SK-N-SH treated with all-trans-retinoic acid at 6 μM for 48 hours (cell line): ENCODE results near the gene KIF2A.

Experiments
- ARNTL ChIP-seq: fragments of 450-650 bp; formaldehyde crosslinking; IDR thresholded peaks from 2 replicates; pipeline ENCODE4 v1.5.0; 2020; ENCODE audit warnings: low read depth, mild to moderate bottlenecking, moderate library complexity, borderline replicate concordance
- BACH2 ChIP-seq: fragments of 250-450 bp; sonication (Bioruptor Pico); IDR thresholded peaks from 2 replicates; pipeline ENCODE4 v1.9.0; 2021; ENCODE audit warnings: mild to moderate bottlenecking, borderline replicate concordance
- OSR1 ChIP-seq: fragments of 250-450 bp; sonication (Bioruptor Pico); IDR thresholded peaks from 2 replicates; pipeline ENCODE4 v1.8.0; 2022; ENCODE audit warnings: moderate library complexity, mild to moderate bottlenecking, inconsistent platforms
- RARB ChIP-seq: fragments of 250-450 bp; sonication (Bioruptor Pico); IDR thresholded peaks from 2 replicates; pipeline ENCODE4 v1.8.0; 2021; ENCODE audit warnings: mild to moderate bottlenecking, moderate library complexity
- ZC3H10 ChIP-seq: fragments of 250-450 bp; sonication (Bioruptor Pico); IDR thresholded peaks from 2 replicates; pipeline ENCODE4 v1.5.1; 2021; ENCODE audit warnings: mild to moderate bottlenecking, moderate library complexity
- ZFP3 ChIP-seq: fragments of 250-450 bp; sonication (Bioruptor Pico); IDR thresholded peaks from 2 replicates; pipeline ENCODE4 v1.5.0; 2020; ENCODE audit warnings: mild to moderate bottlenecking, moderate library complexity
- ZNF70 ChIP-seq: fragments of 450-650 bp; formaldehyde crosslinking; IDR thresholded peaks from 2 replicates; pipeline ENCODE4 v1.5.0; 2020; ENCODE audit warnings: mild to moderate bottlenecking, moderate library complexity
- TF ChIP-seq, protein P1 (sequence below): fragments of 250-450 bp; sonication (Bioruptor Pico); IDR thresholded peaks from 2 replicates; pipeline ENCODE4 v1.8.0; 2021; ENCODE audit warnings: low read depth, mild to moderate bottlenecking, moderate library complexity, borderline replicate concordance
- TF ChIP-seq, protein P2 (sequence below): fragments of 250-450 bp; sonication (Bioruptor Pico); IDR thresholded peaks from 2 replicates; pipeline ENCODE4 v1.8.0; 2020; ENCODE audit warnings: mild to moderate bottlenecking, moderate library complexity, borderline replicate concordance
- TF ChIP-seq, protein P3 (sequence below): fragments of 250-450 bp; sonication (Bioruptor Pico); IDR thresholded peaks from 2 replicates; pipeline ENCODE4 v1.5.0; 2020; ENCODE audit warnings: mild to moderate bottlenecking, moderate library complexity

DNA sequence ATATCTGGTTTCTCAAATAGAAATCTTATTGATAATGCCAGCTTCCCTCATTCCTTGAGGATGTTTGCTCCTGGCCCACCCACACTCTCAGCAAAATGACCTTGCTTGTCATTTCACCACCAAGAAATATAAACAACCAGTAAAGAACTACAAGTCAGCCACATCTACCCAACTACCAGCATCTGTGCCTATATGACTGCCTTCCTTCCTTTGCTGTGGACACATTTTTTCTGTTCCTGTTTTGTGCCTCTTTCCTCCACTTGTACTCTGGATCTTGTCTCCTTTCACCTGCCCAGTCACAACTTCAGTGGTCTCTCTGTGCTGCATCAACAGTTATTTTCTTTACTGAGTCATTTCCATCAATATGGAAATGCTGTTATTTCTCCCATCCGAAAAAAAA, 20.3 kb downstream of the KIF2A start:
- TF ChIP-seq, protein P1, sequence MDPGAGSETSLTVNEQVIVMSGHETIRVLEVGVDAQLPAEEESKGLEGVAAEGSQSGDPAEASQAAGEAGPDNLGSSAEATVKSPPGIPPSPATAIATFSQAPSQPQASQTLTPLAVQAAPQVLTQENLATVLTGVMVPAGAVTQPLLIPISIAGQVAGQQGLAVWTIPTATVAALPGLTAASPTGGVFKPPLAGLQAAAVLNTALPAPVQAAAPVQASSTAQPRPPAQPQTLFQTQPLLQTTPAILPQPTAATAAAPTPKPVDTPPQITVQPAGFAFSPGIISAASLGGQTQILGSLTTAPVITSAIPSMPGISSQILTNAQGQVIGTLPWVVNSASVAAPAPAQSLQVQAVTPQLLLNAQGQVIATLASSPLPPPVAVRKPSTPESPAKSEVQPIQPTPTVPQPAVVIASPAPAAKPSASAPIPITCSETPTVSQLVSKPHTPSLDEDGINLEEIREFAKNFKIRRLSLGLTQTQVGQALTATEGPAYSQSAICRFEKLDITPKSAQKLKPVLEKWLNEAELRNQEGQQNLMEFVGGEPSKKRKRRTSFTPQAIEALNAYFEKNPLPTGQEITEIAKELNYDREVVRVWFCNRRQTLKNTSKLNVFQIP (CRISPR knock-in tag), result no peak
- no peak for TF ChIP-seq ARNTL (CRISPR knock-in tag)
- TF ChIP-seq ZC3H10 (CRISPR knock-in tag), result no peak
- TF ChIP-seq, protein P2, sequence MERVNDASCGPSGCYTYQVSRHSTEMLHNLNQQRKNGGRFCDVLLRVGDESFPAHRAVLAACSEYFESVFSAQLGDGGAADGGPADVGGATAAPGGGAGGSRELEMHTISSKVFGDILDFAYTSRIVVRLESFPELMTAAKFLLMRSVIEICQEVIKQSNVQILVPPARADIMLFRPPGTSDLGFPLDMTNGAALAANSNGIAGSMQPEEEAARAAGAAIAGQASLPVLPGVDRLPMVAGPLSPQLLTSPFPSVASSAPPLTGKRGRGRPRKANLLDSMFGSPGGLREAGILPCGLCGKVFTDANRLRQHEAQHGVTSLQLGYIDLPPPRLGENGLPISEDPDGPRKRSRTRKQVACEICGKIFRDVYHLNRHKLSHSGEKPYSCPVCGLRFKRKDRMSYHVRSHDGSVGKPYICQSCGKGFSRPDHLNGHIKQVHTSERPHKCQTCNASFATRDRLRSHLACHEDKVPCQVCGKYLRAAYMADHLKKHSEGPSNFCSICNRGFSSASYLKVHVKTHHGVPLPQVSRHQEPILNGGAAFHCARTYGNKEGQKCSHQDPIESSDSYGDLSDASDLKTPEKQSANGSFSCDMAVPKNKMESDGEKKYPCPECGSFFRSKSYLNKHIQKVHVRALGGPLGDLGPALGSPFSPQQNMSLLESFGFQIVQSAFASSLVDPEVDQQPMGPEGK (CRISPR knock-in tag), result no peak
- no peak for TF ChIP-seq RARB (CRISPR knock-in tag)
- TF ChIP-seq ZFP3, result no peak
- no peak for TF ChIP-seq BACH2 (CRISPR knock-in tag)
- no peak for TF ChIP-seq ZNF70
- TF ChIP-seq, protein P3, sequence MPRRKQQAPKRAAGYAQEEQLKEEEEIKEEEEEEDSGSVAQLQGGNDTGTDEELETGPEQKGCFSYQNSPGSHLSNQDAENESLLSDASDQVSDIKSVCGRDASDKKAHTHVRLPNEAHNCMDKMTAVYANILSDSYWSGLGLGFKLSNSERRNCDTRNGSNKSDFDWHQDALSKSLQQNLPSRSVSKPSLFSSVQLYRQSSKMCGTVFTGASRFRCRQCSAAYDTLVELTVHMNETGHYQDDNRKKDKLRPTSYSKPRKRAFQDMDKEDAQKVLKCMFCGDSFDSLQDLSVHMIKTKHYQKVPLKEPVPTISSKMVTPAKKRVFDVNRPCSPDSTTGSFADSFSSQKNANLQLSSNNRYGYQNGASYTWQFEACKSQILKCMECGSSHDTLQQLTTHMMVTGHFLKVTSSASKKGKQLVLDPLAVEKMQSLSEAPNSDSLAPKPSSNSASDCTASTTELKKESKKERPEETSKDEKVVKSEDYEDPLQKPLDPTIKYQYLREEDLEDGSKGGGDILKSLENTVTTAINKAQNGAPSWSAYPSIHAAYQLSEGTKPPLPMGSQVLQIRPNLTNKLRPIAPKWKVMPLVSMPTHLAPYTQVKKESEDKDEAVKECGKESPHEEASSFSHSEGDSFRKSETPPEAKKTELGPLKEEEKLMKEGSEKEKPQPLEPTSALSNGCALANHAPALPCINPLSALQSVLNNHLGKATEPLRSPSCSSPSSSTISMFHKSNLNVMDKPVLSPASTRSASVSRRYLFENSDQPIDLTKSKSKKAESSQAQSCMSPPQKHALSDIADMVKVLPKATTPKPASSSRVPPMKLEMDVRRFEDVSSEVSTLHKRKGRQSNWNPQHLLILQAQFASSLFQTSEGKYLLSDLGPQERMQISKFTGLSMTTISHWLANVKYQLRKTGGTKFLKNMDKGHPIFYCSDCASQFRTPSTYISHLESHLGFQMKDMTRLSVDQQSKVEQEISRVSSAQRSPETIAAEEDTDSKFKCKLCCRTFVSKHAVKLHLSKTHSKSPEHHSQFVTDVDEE, result no peak
- TF ChIP-seq OSR1 (CRISPR knock-in tag), result no peak
